Measurements from ENCODE around the gene TMEM237.
A peak's percentile ranks its signal among the peaks of the same experiment; 100 is the strongest.

Gene TMEM237

DNA sequence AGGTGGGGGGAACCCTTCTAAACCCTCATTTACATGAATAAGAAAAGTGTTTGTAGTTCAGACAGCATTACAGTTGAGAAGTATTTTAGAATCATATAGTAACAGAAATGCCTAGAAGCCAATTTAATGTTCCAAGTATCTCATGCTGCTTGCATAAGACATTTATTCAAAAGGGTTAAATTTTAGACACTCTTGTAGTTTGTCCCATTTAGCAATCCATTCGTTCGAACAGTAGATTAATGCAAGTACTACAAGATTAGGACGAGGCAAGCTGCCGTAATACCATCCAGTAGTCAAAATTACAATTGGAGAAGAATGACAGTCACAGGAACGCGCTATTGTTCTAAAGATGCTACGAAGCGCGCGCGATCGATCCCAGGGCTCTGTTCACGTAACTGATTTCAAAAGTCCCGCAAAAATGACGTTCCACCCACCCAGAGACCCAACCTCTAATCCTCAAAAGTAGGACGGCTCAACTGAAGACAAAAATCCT, 1.2 kb downstream of the TMEM237 start:
- no peak for DNase-seq (ENCODE audit: low read depth)

DNA sequence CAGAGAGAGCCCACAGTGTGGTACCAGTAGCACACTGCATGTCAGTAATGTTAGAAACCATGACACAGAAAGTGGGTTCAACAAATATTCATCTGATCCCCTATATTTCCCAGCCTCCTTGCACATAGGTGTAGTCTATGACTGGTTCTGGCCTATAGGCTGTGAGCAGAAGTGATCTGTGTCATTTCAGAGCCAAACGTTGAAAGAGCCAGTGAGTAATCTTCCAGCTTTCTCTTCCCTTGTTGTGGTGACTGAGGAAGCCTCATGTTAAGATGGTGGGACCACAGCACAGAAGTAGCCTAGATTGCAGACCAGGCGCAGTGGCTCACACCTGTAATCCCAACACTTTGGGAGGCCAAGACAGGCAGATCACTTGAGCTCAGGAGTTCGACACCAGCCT, 4.1 kb downstream of the TMEM237 start:
- peak; percentile 44 for DNase-seq (ENCODE audit: low read depth)

DNA sequence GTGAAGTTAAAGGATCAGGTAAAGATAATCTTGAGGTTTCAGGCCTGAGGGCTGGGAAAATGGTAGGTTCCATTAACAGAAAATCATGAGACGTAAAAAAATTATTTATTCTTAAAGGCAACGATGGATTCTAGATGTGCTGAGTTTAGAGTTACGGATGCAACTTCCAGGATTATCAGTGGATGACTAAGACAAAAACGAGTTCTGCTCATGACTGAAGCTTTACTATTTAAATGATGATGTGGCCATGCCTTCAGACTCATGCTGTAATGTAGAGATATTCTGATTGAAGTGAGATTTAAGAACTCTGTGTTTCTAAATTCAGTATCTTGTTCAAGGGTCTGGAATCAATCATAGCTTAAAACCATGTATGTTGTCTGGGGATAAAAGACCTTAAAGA, 5.0 kb downstream of the TMEM237 start:
- DNase-seq (ENCODE audit: low read depth): peak; percentile 66

DNA sequence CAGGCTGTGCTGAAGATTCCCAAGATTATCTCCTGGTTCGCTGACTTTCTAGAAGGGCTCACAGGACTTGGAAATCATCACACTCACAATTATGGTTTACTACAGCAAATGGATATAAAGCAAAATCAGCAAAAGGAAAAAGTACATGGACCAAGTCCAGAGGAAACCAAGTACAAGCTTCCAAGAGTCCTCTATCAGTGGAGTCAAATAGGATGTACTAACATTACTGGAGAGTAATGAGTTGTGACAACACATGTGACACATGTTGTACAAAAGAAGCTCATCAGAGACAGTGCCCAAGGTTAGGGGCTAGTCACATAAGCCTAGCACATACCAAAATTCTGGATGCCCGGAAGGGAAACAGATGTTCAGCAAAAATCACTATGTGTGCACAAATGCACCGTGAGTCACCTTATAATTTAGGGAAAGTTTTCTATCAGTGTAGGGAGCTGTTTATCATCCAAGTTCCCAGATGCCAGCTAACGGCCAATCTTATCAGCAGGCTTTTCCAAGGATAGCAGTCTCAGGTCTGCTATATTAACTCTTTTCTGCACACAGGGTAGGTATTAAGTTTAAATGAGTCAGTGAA, 9.5 kb downstream of the TMEM237 start:
- no peak for DNase-seq (ENCODE audit: low read depth)

DNA sequence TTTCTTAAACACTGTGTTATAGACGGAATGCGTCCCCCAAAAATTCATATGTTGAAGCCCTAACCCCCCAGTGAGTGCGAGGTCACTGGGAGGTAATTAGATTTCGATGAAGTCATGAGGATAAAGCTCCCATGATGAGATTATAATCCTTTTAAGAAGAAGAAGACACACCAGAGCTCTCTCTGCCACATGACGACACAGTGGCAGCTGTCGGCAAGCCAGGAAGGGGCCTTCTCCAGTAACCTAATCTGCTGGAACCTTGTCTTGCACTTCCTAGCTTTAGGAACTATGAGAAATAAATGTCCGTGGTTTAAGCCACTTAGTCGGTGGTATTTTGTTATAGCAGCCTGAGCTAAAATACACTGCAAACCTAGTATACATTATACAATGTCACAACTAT, 12.3 kb downstream of the TMEM237 start:
- DNase-seq (ENCODE audit: low read depth): no peak

DNA sequence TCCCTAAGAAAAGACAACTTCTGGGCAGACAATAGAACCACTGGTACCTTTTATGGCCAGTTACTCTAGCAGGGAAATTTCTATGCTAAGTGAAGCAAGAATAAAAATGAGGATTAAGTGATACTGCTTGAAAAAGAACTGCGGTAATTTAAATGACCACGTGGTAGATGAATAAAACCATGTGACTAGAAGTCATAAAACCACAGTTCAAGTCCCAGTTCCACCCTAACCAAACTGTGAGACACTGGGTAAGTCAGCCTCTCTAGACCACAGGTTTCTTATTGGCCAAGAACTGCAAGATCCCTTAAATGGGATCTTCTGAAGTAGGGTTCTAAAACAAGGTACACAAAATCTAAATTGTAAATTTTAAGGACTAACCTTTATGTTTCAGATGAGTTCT, 12.7 kb downstream of the TMEM237 start:
- DNase-seq (ENCODE audit: low read depth): no peak

DNA sequence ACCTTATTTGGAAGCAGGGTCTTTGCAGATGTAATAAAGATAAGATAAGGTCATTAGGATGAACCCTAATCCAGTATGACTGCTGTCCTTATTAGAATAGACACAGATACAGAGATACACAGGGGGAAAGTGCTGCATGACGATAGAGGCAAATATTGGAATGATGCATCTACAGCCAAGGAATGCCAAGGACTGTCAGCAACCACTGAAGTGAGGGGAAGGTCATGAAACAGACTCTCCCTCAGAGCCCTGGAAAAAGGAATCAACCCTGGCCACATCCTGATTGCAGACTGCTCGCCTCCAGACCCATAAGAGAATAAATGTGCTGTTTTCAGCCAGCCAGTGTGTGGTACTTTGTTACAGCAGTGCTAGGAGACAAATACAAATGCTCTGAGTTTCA, 14.8 kb downstream of the TMEM237 start:
- no peak for DNase-seq (ENCODE audit: low read depth)

DNA sequence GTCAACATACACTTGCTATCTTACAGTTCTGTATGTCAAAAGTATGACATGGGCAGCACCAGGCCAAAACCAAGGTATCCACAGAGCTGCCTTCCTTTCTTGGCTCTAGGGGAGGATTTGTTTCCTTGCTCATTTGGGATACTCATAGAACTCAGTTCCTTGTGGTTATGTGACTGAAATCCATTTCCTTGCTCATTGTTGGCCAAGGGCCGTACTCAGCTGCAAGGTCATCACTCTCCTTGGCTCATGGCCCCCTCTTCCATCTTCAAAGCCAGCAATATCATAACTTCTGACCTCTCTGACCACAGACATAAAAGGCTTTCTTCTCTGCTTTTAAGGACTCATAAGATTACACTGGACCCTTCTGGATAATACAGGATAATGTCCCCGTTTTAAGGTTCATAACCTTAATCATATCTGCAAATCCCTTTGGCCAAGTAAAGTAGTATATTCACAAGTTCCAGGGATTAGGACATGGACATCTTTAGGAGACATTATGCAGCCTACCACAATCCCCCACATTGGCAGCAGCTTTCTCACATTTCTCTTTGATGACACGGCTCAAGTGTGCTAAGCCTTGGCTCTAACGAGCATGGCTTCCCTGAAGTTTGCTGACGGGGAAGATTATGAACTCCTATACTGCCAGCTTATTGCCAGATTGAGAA, 20.9 kb downstream of the TMEM237 start:
- no peak for DNase-seq (ENCODE audit: low read depth)

DNA sequence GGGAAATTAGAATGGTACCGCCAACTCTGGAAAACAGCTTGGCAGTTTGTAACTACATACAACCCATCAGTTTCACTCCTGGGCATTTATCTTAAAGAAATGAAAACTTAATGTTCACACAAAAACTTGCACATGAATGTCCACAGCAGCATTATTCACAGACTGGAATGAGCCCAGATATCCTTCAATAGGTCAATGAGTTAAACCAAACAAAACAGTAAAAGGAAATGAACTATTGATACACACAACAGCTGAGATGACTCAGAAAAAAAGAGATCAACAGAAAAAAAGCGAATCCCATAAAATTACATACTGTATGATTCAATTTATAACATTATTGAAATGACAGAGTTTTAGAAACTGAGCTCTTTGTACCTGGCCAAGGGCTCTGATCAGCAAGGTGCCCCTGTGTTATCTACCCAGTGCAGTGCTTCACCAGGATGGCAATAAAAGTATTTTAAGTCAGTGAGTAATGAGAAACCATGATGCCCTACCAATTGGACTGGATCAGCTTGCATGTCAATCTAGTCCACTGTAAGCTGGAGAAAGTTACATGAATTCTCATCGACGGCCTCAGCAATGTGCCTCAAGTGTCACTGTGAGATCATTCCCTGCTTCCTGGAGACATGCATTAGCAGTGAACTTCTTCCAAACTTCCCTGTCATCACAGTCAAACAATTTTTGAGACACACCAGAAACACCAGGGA, 21.9 kb downstream of the TMEM237 start:
- DNase-seq (ENCODE audit: low read depth): peak; percentile 54

DNA sequence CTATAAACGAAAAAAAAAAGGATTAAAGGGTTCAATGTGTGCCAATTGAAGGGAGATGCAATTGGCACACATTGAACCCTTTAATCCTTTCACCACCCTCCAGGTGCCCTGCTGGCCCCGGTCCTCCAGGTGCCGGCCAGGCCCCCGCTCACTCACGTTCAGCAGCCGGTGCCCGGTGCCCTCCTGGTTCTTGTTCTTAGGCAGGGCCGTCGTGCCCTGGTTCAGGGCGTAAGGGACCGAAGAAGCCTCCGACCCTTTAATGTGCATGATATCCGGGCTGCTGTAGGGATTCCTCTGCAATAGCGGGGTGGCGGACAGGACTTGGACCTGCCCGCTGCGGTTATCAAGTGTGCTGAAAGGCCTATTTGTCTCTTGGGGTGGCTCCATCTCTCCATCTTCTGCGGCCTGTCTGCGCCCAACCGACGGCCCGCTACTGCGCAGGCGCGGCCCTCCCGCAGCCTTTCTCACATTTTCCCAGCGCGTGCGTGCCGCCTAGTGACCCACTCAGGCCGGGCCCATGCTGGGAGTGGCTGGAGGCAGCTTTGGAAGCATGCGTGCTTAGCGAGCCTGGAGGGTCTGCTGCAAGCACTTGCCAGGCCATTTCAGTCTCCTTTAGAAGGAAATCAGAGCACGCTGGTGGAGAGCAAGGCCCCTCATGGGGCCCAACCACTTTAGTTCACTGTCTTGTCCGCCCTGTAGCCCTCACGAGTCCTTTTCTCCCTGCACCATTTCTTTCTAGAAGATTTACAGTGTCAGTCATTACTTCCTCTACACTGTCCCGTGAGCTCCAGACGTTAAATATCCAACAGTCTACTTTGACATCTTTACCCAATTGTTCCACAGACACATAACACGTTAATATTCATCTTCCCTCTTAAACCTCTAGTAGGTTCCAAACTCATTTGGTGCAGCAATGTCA, 24.3 kb downstream of the TMEM237 start:
- DNase-seq (ENCODE audit: low read depth): peak; percentile 63

DNA sequence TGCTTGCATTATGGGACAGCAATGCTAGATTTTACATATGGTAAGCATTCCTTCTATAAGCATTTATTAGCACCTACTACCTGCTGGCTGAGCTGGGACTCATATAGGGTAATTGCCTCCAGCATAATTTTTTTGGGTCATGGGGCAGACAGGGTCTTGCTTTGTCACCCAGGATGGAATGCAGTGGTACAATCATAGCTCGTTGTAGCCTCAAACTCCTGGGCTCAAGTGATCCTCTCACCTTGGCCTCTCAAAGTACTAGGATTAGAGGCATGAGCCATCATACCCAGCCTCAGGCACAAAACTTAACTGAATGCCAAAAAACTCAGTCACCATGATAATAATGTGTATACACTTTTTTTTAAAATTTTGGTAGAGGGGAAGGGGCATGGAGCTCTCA, 35.3 kb downstream of the TMEM237 start:
- peak; percentile 13 for DNase-seq (ENCODE audit: low read depth)

DNA sequence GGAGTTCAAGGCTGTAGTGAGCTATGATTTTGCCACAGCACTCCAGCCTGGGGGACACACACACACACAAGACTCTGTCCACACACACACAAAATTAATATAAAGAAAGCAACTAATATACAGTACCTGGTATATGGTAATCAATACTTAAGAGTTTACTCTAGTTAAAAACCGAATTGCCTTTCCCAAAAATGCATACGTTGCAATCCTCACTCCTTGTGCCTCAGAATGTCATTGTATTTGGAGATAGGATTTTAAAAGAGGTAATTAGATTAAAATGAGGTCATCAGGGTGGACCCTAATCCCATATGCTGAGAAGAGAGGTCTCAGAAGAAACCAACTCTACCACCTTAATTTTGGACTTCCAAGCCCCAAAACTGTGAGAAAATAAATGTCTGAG, 35.7 kb downstream of the TMEM237 start:
- no peak for DNase-seq (ENCODE audit: low read depth)

DNA sequence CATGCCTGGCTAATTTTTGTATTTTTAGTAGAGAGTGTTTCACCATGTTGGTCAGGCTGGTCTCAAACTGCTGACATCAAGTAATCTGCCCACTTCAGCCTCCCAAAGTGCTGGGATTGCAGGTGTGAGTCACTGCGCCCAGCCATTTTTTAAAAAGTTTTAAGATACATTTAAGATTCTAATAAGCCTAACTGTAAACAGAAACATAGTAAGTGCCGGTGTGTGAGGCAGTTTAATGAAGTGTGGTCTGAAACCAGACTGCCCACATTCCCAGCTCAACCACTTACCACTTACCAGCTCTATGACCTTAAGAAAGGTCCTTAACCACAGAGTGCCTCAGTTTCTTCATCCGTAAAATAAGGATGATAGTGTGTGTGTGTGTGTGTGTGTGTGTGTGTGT, 42.4 kb downstream of the TMEM237 start:
- no peak for DNase-seq (ENCODE audit: low read depth)

DNA sequence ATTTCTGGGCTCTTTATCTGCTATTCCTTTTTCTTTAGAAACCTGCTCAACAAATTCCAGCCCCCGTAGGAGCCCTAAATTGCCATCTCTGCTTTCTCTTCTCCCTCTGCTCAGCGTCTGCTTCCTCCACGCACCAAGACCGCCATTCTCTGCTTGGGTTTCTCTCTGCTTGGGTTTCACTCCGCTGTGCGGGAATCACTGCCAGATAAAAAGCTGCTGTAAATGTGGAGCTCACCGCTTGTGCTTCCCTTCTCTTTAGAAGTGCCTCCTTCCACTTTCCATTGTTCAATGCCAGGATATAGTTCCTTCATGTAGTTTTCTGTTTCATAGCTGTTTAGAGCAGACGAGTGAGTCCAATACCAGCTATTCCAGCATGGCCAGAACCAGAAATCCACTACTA, 45.9 kb downstream of the TMEM237 start:
- DNase-seq (ENCODE audit: low read depth): no peak

DNA sequence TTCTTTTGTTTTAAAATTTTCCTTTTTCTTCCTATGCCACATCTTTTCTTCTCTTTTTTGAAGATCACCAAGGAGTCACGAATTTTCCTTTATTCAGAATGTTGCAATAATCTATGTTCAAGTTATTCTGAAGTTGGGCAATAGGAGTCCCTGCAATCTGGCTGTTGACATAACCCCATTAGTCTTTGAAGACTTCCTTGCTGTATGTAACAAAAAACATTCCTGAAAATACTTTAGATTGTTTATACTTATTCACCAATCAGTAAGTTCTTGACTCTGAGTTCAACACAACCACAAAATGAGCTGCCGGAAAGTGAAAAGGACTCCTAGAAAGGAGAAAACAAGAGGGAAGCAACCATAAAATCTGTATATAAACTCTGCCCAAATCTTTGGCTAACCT, 62.8 kb downstream of the TMEM237 start:
- DNase-seq (ENCODE audit: low read depth): peak; percentile 37

DNA sequence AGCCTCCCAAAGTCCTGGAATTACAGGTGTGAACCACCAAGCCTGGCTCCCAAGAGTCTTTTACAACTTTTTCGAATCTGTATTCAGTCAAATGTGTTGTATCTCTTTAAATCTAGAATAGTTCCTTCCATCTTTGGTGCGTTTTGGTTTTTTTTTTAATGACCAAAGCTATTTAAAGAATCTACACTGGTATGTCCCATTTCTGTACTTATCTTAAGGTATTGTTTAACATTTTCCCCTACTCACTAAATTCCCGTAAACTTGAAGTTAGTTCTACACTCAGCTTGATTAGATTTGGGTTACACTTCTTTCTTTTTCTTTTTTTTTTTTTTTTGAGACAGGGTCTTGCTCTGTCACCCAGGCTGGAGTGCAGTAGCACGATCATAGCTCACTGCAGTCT, 63.8 kb downstream of the TMEM237 start:
- no peak for DNase-seq (ENCODE audit: low read depth)

DNA sequence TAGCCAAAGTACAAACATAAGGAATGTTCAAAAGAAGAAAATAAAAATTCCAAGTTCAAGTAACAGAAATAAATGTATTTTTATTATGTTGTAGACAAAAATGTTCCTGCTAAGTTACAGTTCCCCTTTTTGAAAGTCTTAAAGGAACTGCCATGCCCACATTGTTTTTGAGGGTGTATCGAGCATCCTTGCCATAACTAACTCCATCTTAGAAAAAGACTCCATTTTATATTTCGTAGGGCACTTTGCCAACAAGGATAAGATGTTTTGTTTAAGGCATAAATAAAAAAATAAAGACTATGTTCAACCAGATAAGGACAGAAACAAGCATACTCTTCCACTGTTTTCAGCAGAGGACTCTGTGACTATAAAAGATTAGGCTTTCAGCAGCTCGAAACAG, 67.3 kb downstream of the TMEM237 start:
- DNase-seq (ENCODE audit: low read depth): no peak

DNA sequence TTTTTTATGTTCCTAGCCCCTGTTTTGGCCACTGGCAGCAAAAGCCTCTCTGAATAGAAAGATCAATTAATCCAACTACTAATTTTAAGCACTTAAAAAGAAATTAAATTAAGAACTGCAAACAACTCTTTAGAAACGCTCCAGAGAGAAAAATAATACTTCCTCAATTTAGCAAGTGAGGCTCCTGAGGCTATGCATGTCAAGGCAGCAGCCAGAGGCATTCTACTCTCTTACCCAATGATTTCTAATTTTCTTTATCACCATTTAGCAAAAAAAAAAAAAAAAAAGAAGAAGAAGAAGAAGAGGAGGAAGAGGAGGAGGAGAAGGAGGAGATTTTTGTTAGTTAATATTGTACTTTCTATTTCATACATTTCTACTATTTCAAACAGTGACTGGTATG, 68.5 kb downstream of the TMEM237 start:
- no peak for DNase-seq (ENCODE audit: low read depth)

DNA sequence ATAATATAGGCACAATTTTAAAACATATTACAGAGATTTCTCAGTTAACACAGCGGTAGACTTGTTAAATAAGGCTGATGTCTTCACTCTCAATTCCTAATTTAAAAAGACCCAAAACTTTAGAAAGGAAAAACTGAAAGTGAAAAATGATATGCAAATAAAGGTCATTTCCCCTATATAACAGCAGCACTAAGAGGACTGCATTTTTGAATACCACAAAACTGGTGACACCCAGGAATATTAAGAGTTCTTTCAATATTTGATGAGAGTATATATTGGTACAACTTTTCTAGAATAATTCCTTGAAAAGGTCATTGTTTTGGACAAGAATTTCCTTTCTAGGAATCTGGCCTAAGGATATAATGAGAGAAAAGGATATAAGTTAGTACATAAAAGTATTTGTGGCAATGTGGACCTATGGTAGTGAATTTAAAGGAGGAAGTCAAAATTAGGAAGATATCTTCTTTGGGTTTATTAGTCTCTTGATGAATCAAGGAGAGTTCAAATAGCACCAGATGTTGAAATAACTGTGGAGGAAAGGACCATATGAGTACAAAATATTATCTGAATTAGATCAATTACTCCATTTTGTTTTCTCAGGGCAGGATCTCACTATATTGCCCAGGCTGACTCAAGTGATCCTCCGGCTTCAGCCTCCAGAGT, 70.3 kb downstream of the TMEM237 start:
- no peak for DNase-seq (ENCODE audit: low read depth)
